RWPE2 (cell line): ENCODE results near the gene BLOC1S3.
"Not testable (repeated sequence)": the region's sequence is repeated elsewhere in the genome, so short reads cannot be mapped to it uniquely, and the experiment has no call there.

Source experiments
- ATAC-seq: fragments of 200-7000 bp; cut with Tn5 transposase; 3 replicates; pipeline ENCODE4 v1.9.1; 2021; ENCODE audit warnings: low read depth
- DNase-seq: peaks from one replicate; pipeline ENCODE4 v3.0.0-alpha.2; 2020; ENCODE audit warnings: low spot score
- H3K27ac ChIP-seq: fragments of 450-650 bp; 2 replicates; pipeline ENCODE4 v1.5.1; 2017; ENCODE audit warnings: mild to moderate bottlenecking; ENCODE audit not compliant: poor library complexity, severe bottlenecking
- H3K27me3 ChIP-seq: fragments of 250-450 bp; sonication (Bioruptor Pico); 2 replicates; pipeline ENCODE4 v1.5.1; 2021; ENCODE audit warnings: mild to moderate bottlenecking, moderate library complexity; ENCODE audit not compliant: insufficient read depth, poor library complexity, severe bottlenecking
- H3K36me3 ChIP-seq: fragments of 250-450 bp; sonication (Bioruptor Pico); 2 replicates; pipeline ENCODE4 v1.5.1; 2020; ENCODE audit warnings: low read depth, mild to moderate bottlenecking, moderate library complexity
- H3K4me1 ChIP-seq: fragments of 250-450 bp; sonication (Bioruptor Pico); 2 replicates; pipeline ENCODE4 v1.5.1; 2021; ENCODE audit warnings: mild to moderate bottlenecking, moderate library complexity; ENCODE audit not compliant: insufficient read depth, poor library complexity, severe bottlenecking
- H3K4me3 ChIP-seq: fragments of 250-450 bp; sonication (Bioruptor Pico); 2 replicates; pipeline ENCODE4 v1.5.1; 2021; ENCODE audit warnings: mild to moderate bottlenecking, moderate library complexity; ENCODE audit not compliant: severe bottlenecking
- H3K9me3 ChIP-seq: fragments of 250-450 bp; sonication (Bioruptor Pico); 2 replicates; pipeline ENCODE4 v1.5.1; 2021; ENCODE audit warnings: mild to moderate bottlenecking, moderate library complexity; ENCODE audit not compliant: severe bottlenecking
- CTCF ChIP-seq: fragments of 450-650 bp; IDR thresholded peaks from one replicate; pipeline ENCODE4 v1.5.1; 2017; ENCODE audit warnings: mild to moderate bottlenecking, moderate library complexity; ENCODE audit not compliant: poor library complexity, severe bottlenecking

The BLOC1S3 gene

GRCh38 chr19:45222724-45223123 is 44.1 kb downstream of the BLOC1S3 start:
- TF ChIP-seq CTCF, result no peak

GRCh38 chr19:45223879-45224278 is 45.3 kb downstream of the BLOC1S3 start:
- Histone ChIP-seq H3K27me3 (no peaks in the 10 kb centered on the region), H3K27ac (no peak overlapping the region), H3K4me3 (no peak overlapping the region), H3K36me3 (no peaks in the 10 kb centered on the region), H3K9me3 (no peaks in the 10 kb centered on the region), H3K4me1 (no peaks in the 10 kb centered on the region)
- ATAC-seq (no peak), DNase-seq (no peak)
- no peak for TF ChIP-seq CTCF

More at GRCh38 chr19:45222724-45223123, 44.1 kb downstream of the BLOC1S3 start:
- Histone ChIP-seq H3K9me3 (no peaks in the 10 kb centered on the region), H3K27me3 (no peaks in the 10 kb centered on the region), H3K36me3 (no peaks in the 10 kb centered on the region), H3K4me1 (no peaks in the 10 kb centered on the region), H3K27ac (no peak overlapping the region), H3K4me3 (no peak overlapping the region)
- ATAC-seq (no peak), DNase-seq (no peak)

- Histone ChIP-seq H3K9me3 (no peaks in the 10 kb centered on the region), H3K36me3 (no peaks in the 10 kb centered on the region), H3K4me3 (no peak overlapping the region), H3K4me1 (no peaks in the 10 kb centered on the region), H3K27ac (no peak overlapping the region), H3K27me3 (no peaks in the 10 kb centered on the region)
- no peak for DNase-seq
- TF ChIP-seq CTCF, result no peak
- no peak for ATAC-seq
Observed at GRCh38 chr19:45224645-45225044, 46.1 kb downstream of the BLOC1S3 start.

- H3K36me3 ChIP-seq, DNase-seq, H3K27me3 ChIP-seq, H3K27ac ChIP-seq, H3K9me3 ChIP-seq, ATAC-seq, H3K4me3 ChIP-seq: not testable (repeated sequence)
- peaks cover 13% of the 10 kb centered on the region for H3K4me1 ChIP-seq
Observed at GRCh38 chr19:45229056-45229455, 50.5 kb downstream of the BLOC1S3 start.
